ENCODE measurements around the gene RAPGEF2. TPM values are rescaled to one million over a fixed set of nuclear protein-coding genes. Genes with fewer than 3 reads are reported as not detected.
"Not testable (repeated sequence)": the region's sequence is repeated elsewhere in the genome, so short reads cannot be mapped to it uniquely, and the experiment has no call there.

The RAPGEF2 gene
- total RNA-seq, 3 donors from 2014 or later: 47.0 to 84.0 (median 51.5) TPM

DNA sequence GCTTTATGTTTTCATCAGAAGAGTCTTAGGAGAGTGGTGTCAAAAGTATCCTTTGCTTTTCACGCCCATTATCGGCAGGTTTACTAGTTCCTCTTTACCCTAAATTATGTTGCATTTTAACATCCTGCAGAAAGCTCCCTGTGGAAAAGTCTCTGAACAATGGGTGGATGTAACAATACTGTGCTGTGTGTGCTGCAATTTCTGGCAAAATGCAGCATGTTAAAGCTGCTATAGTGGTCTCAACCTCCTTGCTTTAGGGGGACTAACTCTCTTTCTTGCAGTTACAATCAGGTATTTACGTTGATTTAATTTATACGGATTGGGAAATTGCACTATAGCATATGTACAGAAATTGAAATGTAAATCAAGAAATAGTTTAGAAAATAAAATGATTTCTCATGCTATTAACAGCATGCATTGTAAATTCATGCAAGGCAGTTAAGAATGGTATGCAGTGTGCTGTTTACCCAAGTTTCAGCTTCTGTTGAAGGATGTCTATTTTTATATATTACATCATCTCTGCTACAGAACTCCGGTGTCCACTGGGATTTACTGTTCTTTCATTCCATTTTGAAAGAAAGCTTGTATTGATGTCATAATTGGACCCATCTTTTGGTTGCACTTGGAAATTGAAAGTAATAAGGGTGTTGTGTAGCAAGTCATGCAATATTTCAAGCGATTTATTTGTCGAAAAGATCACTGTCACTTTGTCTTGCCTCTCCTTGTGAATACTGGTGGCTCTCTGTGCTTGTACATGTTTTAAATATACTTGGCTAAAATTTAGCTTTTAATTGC, 145.7 kb downstream of the RAPGEF2 start:
- Histone ChIP-seq H3K27me3 (no peaks in the 10 kb centered on the region), H3K36me3 (no peaks in the 10 kb centered on the region), H3K9me3 (no peaks in the 10 kb centered on the region), H3K4me1 (no peaks in the 10 kb centered on the region), H3K4me3 (peak overlapping the region; percentile 3 to 43 (median 28)), H3K27ac (no peak overlapping the region)
- DNase-seq (ENCODE audit: low spot score in 2 of 2): no peak
- TF ChIP-seq POLR2A (IDR thresholded peaks at IDR 0.05): no peak
- TF ChIP-seq, protein P1, sequence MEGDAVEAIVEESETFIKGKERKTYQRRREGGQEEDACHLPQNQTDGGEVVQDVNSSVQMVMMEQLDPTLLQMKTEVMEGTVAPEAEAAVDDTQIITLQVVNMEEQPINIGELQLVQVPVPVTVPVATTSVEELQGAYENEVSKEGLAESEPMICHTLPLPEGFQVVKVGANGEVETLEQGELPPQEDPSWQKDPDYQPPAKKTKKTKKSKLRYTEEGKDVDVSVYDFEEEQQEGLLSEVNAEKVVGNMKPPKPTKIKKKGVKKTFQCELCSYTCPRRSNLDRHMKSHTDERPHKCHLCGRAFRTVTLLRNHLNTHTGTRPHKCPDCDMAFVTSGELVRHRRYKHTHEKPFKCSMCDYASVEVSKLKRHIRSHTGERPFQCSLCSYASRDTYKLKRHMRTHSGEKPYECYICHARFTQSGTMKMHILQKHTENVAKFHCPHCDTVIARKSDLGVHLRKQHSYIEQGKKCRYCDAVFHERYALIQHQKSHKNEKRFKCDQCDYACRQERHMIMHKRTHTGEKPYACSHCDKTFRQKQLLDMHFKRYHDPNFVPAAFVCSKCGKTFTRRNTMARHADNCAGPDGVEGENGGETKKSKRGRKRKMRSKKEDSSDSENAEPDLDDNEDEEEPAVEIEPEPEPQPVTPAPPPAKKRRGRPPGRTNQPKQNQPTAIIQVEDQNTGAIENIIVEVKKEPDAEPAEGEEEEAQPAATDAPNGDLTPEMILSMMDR (IDR thresholded peaks at IDR 0.05): no peak
- no peak for TF ChIP-seq POLR2AphosphoS5 (IDR thresholded peaks at IDR 0.05)
- intact Hi-C loops (cut with DNase I; ENCODE audit: low total_unique reads): no loop called here

DNA sequence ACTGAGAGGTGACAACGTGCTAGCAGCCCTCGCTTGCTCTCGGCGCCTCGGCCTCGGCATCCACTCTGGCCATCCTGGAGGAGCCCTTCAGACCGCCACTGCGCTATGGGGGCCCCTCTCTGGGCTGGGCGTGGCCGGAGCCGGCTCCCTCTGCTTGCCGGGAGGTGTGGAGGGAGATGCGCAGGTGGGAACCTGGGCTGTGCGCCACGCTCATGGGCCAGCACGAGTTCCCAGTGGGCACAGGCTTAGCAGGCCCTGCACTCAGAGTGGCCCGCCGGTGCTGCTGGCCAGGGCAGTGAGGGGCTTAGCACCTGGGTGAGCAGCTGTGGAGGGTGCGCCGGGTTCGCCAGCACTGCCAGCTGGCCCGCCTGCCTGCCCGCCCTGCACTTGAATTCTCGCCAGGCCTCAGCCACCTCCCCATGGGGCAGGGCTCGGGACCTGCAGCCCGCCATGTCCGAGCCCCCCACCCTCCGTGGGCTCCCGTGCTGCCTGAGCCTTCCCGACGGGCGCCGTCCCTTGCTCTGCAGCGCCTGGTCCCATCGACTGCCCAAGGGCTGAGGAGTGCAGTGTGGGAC, 148.0 kb downstream of the RAPGEF2 start:
- TF ChIP-seq POLR2A (IDR thresholded peaks at IDR 0.05) (no peak), POLR2AphosphoS5 (IDR thresholded peaks at IDR 0.05) (no peak)
- TF ChIP-seq, protein P1 (IDR thresholded peaks at IDR 0.05): no peak
- H3K4me1 ChIP-seq: no peaks in the 10 kb centered on the region
- intact Hi-C loops (cut with DNase I; ENCODE audit: low total_unique reads): no loop called here
- no peaks in the 10 kb centered on the region for H3K36me3 ChIP-seq
- no peaks in the 10 kb centered on the region for H3K27me3 ChIP-seq
- no peak overlapping the region for H3K4me3 ChIP-seq
- no peak overlapping the region for H3K27ac ChIP-seq
- no peaks in the 10 kb centered on the region for H3K9me3 ChIP-seq
- DNase-seq (ENCODE audit: low spot score in 2 of 2): no peak

GRCh38 chr4:159251580-159251979, 148.7 kb downstream of the RAPGEF2 start:
- H3K27ac ChIP-seq; DNase-seq (ENCODE audit: low spot score in 2 of 2); intact Hi-C loops (cut with DNase I; ENCODE audit: low total_unique reads); H3K4me1 ChIP-seq; H3K9me3 ChIP-seq; H3K27me3 ChIP-seq; H3K4me3 ChIP-seq; H3K36me3 ChIP-seq: not testable (repeated sequence)

DNA sequence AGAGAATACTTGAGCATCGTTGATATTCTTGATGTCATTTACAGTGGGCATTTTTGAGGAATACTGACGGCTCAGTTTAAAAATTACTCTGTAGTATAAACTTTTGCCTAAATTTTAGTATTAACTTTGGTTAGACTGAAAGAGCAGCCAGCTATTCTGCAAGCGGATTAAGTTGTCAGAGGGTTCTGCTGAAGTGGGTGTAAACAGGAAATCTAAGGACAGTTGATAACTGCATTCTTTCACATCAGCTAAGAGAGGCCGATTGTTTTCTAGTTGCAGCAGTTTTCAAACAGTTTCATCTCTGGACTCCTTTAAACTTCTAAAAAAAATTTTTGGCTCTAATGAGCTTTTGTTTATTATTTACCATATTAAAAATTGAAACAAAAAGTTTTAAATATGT, 149.6 kb downstream of the RAPGEF2 start:
- no peak for DNase-seq (ENCODE audit: low spot score in 2 of 2)
- H3K4me1 ChIP-seq: no peaks in the 10 kb centered on the region
- intact Hi-C loops (cut with DNase I; ENCODE audit: low total_unique reads): no loop called here
- no peak overlapping the region for H3K4me3 ChIP-seq
- H3K36me3 ChIP-seq: no peaks in the 10 kb centered on the region
- no peaks in the 10 kb centered on the region for H3K27me3 ChIP-seq
- H3K27ac ChIP-seq: no peak overlapping the region
- no peaks in the 10 kb centered on the region for H3K9me3 ChIP-seq
- no peak for TF ChIP-seq POLR2AphosphoS5 (IDR thresholded peaks at IDR 0.05)
- TF ChIP-seq, protein P1 (IDR thresholded peaks at IDR 0.05): no peak
- no peak for TF ChIP-seq POLR2A (IDR thresholded peaks at IDR 0.05)

- intact Hi-C loops (cut with DNase I; ENCODE audit: low total_unique reads): no loop called here
Observed at GRCh38 chr4:159256037-159256436, 153.2 kb downstream of the RAPGEF2 start.

More at GRCh38 chr4:159256037-159256436, 153.2 kb downstream of the RAPGEF2 start:
- Histone ChIP-seq H3K4me3 (no peak overlapping the region), H3K27me3 (no peaks in the 10 kb centered on the region), H3K36me3 (no peaks in the 10 kb centered on the region), H3K9me3 (no peaks in the 10 kb centered on the region), H3K27ac (no peak overlapping the region), H3K4me1 (no peaks in the 10 kb centered on the region)
- TF ChIP-seq, protein P1 (IDR thresholded peaks at IDR 0.05): no peak
- no peak for TF ChIP-seq POLR2A (IDR thresholded peaks at IDR 0.05)
- TF ChIP-seq POLR2AphosphoS5 (IDR thresholded peaks at IDR 0.05): no peak
- no peak for DNase-seq (ENCODE audit: low spot score in 2 of 2)

Measured in breast epithelium (tissue), 4 donors.